Fibroblast of skin of left quadriceps (primary cell): ENCODE data around the gene LCN9.
"Not testable (repeated sequence)": the region's sequence is repeated elsewhere in the genome, so short reads cannot be mapped to it uniquely, and the experiment has no call there.

Experiments used
- DNase-seq, 2 experiments: peaks; one replicate each; pipeline ENCODE4 v3.0.0-alpha.2; 2013; ENCODE audit warnings: low read depth in 2 of 2

Gene LCN9

GRCh38 chr9:135662758-135663450, at the start of gene LCN9:
Gene LCN9, plus strand, starts transcription at chr9:135663309. Its CDS starts 13 bp downstream, at chr9:135663322.
- DNase-seq = no peak

GRCh38 chr9:135613946-135614805, 48.9 kb upstream of the LCN9 start:
- no peak for DNase-seq

- no peak for DNase-seq
Measured at GRCh38 chr9:135614821-135615665, 48.1 kb upstream of the LCN9 start.

GRCh38 chr9:135615666-135616618, 47.2 kb upstream of the LCN9 start:
- no peak for DNase-seq

GRCh38 chr9:135616619-135617537, 46.2 kb upstream of the LCN9 start:
- no peak for DNase-seq

- DNase-seq = no peak
Measured at GRCh38 chr9:135617538-135617900, 45.6 kb upstream of the LCN9 start.

- no peak for DNase-seq
Measured at GRCh38 chr9:135617991-135618411, 45.1 kb upstream of the LCN9 start.

GRCh38 chr9:135618866-135619598, 44.1 kb upstream of the LCN9 start:
- no peak for DNase-seq

- no peak for DNase-seq
Measured at GRCh38 chr9:135619599-135619886, 43.6 kb upstream of the LCN9 start.

GRCh38 chr9:135620558-135620957, 42.6 kb upstream of the LCN9 start:
- DNase-seq = no peak

GRCh38 chr9:135622415-135623020, 40.6 kb upstream of the LCN9 start:
- no peak for DNase-seq

GRCh38 chr9:135624282-135624681, 38.8 kb upstream of the LCN9 start:
- DNase-seq = no peak

- DNase-seq = no peak
Measured at GRCh38 chr9:135632841-135633240, 30.3 kb upstream of the LCN9 start.

- not testable (repeated sequence) for DNase-seq
Measured at GRCh38 chr9:135636930-135637530, 26.1 kb upstream of the LCN9 start.

- no peak for DNase-seq
Measured at GRCh38 chr9:135639196-135639595, 23.9 kb upstream of the LCN9 start, which contains the start of gene GLT6D1. Gene GLT6D1, minus strand, starts transcription at chr9:135639540. Its CDS starts 353 bp downstream, at chr9:135639187.

- no peak for DNase-seq
Measured at GRCh38 chr9:135641047-135641446, 22.1 kb upstream of the LCN9 start.

GRCh38 chr9:135641745-135642144, 21.4 kb upstream of the LCN9 start:
- no peak for DNase-seq

GRCh38 chr9:135644631-135645218, 18.4 kb upstream of the LCN9 start:
- DNase-seq = no peak
